Measurements from ENCODE around the gene BST2. TPM values are rescaled to one million over a fixed set of nuclear protein-coding genes. Genes with fewer than 3 reads are reported as not detected.

BST2 gene
- total and polyA plus RNA-seq, 9 of the 15 experiments (the other 6 are each of a cell fraction or from before 2014, with no cell fraction given), result 11.2 to 232 (median 151) TPM

DNA sequence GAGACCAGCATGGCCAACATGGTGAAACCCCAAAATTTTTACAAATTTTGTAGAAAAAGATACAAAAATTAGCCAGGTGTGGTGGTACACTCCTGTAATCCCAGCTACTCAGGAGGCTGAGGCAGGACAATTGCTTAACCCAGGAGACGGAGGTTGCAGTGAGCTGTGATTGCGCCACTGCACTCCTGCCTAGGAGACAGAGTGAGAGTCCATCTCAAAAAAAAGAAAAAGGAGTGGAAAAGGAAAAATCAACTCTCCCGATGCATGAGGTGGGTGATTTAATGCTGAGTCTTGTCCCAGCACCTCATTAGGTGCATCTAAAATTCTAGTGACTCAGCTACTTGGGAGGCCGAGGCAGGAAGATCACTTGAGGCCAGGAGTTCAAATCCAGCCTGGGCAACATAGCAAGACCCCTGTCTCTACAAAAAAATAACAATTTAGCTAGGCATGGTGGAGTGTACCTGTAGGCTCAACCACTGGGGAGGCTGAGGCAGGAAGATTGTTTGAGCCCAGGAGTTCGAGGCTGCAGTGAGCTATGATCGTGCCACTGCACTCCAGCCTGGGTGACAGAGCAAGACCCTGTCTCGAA is 48.3 kb downstream of the BST2 start:
- ChIA-PET CTCF (ENCODE audit: low intra/inter-chr PET ratio) (no interaction called here), POLR2A (interaction anchor here (0.6 kb wide), 1 partner anchor 228 kb away, joined by 4 read pairs; no protein-coding TSS in a partner anchor)
- Histone ChIP-seq H3K4me1 (replicated peaks in 1 of 2; ENCODE audit: control insufficient read depth in 2 of 2, insufficient read depth in 2 of 2, low read length in 2 of 2) (peaks cover 0 to 4% of the 10 kb centered on the region in 2 experiments; a peak in 2 of 5 replicates), H3K79me2 (ENCODE audit: control insufficient read depth, insufficient read depth, low read length) (no peaks in the 10 kb centered on the region), H3K27me3 (ENCODE audit: control insufficient read depth in 2 of 2, insufficient read depth in 2 of 2, low read length in 2 of 2) (peaks cover 12 to 36% of the 10 kb centered on the region in 2 experiments; a peak in 4 of 5 replicates), H3K27ac (ENCODE audit: extremely low read depth, low read depth, low read length) (no peak overlapping the region), H3K9me1 (ENCODE audit: control insufficient read depth, insufficient read depth, low read length) (no peaks in the 10 kb centered on the region), H3K9me3 (replicated peaks; ENCODE audit: control insufficient read depth, insufficient read depth, low read depth, low read length) (no peaks in the 10 kb centered on the region), H3K36me3 (ENCODE audit: control insufficient read depth, insufficient read depth, low read length) (no peaks in the 10 kb centered on the region), H3K4me3 (no peak overlapping the region), H3K9ac (ENCODE audit: insufficient read depth in 1 of 2, low read depth in 2 of 2, low read length in 2 of 2) (no peak overlapping the region), H4K20me1 (replicated peaks; ENCODE audit: control insufficient read depth, insufficient read depth, low read length) (no peaks in the 10 kb centered on the region), H2AFZ (ENCODE audit: low read depth, low read length) (no peak overlapping the region), H3K4me2 (ENCODE audit: insufficient read depth, low read length) (no peak overlapping the region)
- BruUV-seq (replicated peaks), result no TSS peak
- WGBS (ENCODE audit: insufficient coverage, low coverage, missing lambda C conversion rate), result 9% methylated on average over 6 of the region's 7 CpGs
- in situ Hi-C loops (cut with MboI) (no loop called here), intact Hi-C loops (cut with micrococcal nuclease) (no loop called here)
- DNase-seq (ENCODE audit: extremely low read depth in 1 of 4, low spot score in 3 of 4) (no peak), FAIRE-seq (no peak), ATAC-seq (no peak)
- TF ChIP-seq ZNF121 (CRISPR knock-in tag; conservative IDR thresholded peaks at IDR 0.05) (peak; percentile 81), SUPT5H (IDR thresholded peaks at IDR 0.05) (no peak), SREBF1 (IDR thresholded peaks at IDR 0.05; ENCODE audit: borderline replicate concordance, low read depth, low read length) (no peak), MAFK (IDR thresholded peaks at IDR 0.05; ENCODE audit: low read length) (no peak), HDGF (IDR thresholded peaks at IDR 0.05) (no peak), EZH2 (IDR thresholded peaks at IDR 0.05; ENCODE audit: borderline replicate concordance, low read depth, low read length) (no peak), ZKSCAN8 (CRISPR knock-in tag; IDR thresholded peaks at IDR 0.05) (no peak), CEBPG (CRISPR knock-in tag; IDR thresholded peaks at IDR 0.05) (no peak), CEBPG (tag; conservative IDR thresholded peaks at IDR 0.05 in 1 of 2, IDR thresholded peaks at IDR 0.05 in 1 of 2) (0 out of 4 replicates have a peak, but pooled peaks of 1 of the 2 experiments have one; percentile 12), HNRNPLL (IDR thresholded peaks at IDR 0.05; ENCODE audit: low read depth, low read length, poor library complexity, severe bottlenecking) (no peak), KAT8 (IDR thresholded peaks at IDR 0.05; ENCODE audit: low read depth) (no peak), CEBPB (tag; IDR thresholded peaks at IDR 0.05) (peak; percentile 55), ZNF589 (CRISPR knock-in tag; IDR thresholded peaks at IDR 0.05; ENCODE audit: low read depth) (no peak), ZC3H4 (CRISPR knock-in tag; IDR thresholded peaks at IDR 0.05; ENCODE audit: borderline replicate concordance) (no peak), ZNF584 (CRISPR knock-in tag; IDR thresholded peaks at IDR 0.05; ENCODE audit: low read depth) (no peak), CTBP1 (IDR thresholded peaks at IDR 0.05; ENCODE audit: borderline replicate concordance) (no peak), ESRRA (IDR thresholded peaks at IDR 0.05; ENCODE audit: borderline replicate concordance, low read depth) (no peak), FOSL1 (tag; conservative IDR thresholded peaks at IDR 0.05) (no peak), TAF7 (tag; IDR thresholded peaks at IDR 0.05) (no peak), MEIS2 (IDR thresholded peaks at IDR 0.05; ENCODE audit: partially characterized antibody) (no peak), NCOA1 (IDR thresholded peaks at IDR 0.05; ENCODE audit: low read depth) (no peak)
- TF ChIP-seq, protein P1, sequence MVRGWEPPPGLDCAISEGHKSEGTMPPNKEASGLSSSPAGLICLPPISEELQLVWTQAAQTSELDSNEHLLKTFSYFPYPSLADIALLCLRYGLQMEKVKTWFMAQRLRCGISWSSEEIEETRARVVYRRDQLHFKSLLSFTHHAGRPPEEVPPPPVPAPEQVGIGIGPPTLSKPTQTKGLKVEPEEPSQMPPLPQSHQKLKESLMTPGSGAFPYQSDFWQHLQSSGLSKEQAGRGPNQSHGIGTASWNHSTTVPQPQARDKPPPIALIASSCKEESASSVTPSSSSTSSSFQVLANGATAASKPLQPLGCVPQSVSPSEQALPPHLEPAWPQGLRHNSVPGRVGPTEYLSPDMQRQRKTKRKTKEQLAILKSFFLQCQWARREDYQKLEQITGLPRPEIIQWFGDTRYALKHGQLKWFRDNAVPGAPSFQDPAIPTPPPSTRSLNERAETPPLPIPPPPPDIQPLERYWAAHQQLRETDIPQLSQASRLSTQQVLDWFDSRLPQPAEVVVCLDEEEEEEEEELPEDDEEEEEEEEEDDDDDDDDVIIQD (CRISPR knock-in tag; IDR thresholded peaks at IDR 0.05), result no peak
- TF ChIP-seq, protein P2, sequence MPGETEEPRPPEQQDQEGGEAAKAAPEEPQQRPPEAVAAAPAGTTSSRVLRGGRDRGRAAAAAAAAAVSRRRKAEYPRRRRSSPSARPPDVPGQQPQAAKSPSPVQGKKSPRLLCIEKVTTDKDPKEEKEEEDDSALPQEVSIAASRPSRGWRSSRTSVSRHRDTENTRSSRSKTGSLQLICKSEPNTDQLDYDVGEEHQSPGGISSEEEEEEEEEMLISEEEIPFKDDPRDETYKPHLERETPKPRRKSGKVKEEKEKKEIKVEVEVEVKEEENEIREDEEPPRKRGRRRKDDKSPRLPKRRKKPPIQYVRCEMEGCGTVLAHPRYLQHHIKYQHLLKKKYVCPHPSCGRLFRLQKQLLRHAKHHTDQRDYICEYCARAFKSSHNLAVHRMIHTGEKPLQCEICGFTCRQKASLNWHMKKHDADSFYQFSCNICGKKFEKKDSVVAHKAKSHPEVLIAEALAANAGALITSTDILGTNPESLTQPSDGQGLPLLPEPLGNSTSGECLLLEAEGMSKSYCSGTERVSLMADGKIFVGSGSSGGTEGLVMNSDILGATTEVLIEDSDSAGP (CRISPR knock-in tag; IDR thresholded peaks at IDR 0.05), result no peak
